DOHH2 (cell line): ENCODE data around the gene FLAD1.
A peak's percentile ranks its signal among the peaks of the same experiment; 100 is the strongest.

Experiments used
- H3F3A ChIP-seq: fragments of 200-600 bp; sonication (generic), shearing (Covaris generic); 2 replicates; pipeline ENCODE4 v1.6.0; 2016; ENCODE audit warnings: antibody characterized with exemption, mild to moderate bottlenecking; ENCODE audit not compliant: control insufficient read depth, insufficient read depth
- H3K27ac ChIP-seq: fragments of 200-600 bp; sonication (generic); 2 replicates; pipeline ENCODE4 v1.5.1; 2014; ENCODE audit warnings: low read depth, mild to moderate bottlenecking, low read length, moderate library complexity
- H3K27me3 ChIP-seq: fragments of 200-600 bp; sonication (generic); 2 replicates; pipeline ENCODE4 v1.6.1; 2014; ENCODE audit warnings: mild to moderate bottlenecking, low read length, mixed read lengths; ENCODE audit not compliant: control insufficient read depth
- H3K36me3 ChIP-seq: fragments of 200-600 bp; sonication (generic); 2 replicates; pipeline ENCODE4 v1.6.1; 2014; ENCODE audit warnings: mild to moderate bottlenecking, low read length, moderate library complexity, mixed read lengths; ENCODE audit not compliant: control insufficient read depth
- H3K4me1 ChIP-seq: fragments of 200-600 bp; sonication (generic); 2 replicates; pipeline ENCODE4 v1.6.1; 2014; ENCODE audit warnings: mild to moderate bottlenecking, low read length, mixed read lengths; ENCODE audit not compliant: control insufficient read depth
- H3K4me2 ChIP-seq: fragments of 200-600 bp; sonication (generic); 2 replicates; pipeline ENCODE4 v1.6.0; 2014; ENCODE audit warnings: mild to moderate bottlenecking, low read length, moderate library complexity
- H3K4me3 ChIP-seq: fragments of 200-600 bp; sonication (generic); 2 replicates; pipeline ENCODE4 v1.5.1; 2014; ENCODE audit warnings: mild to moderate bottlenecking, low read length, mixed read lengths
- H3K79me2 ChIP-seq: fragments of 200-600 bp; sonication (generic); 2 replicates; pipeline ENCODE4 v1.6.1; 2014; ENCODE audit warnings: mild to moderate bottlenecking, low read length, mixed read lengths; ENCODE audit not compliant: control insufficient read depth
- H3K9me2 ChIP-seq: fragments of 200-600 bp; sonication (generic); replicated peaks from 2 replicates; pipeline ENCODE4 v1.6.1; 2014; ENCODE audit warnings: mild to moderate bottlenecking, low read length, mixed read lengths; ENCODE audit not compliant: control insufficient read depth
- H3K9me3 ChIP-seq: fragments of 200-600 bp; sonication (generic); 2 replicates; pipeline ENCODE4 v1.6.1; 2014; ENCODE audit warnings: antibody characterized with exemption, low read length, mixed read lengths; ENCODE audit not compliant: control insufficient read depth, insufficient read depth
- H4K20me1 ChIP-seq: fragments of 200-600 bp; sonication (generic); 2 replicates; pipeline ENCODE4 v1.6.0; 2014; ENCODE audit warnings: low read depth, mild to moderate bottlenecking, antibody characterized with exemption, low read length, moderate library complexity; ENCODE audit not compliant: control insufficient read depth, insufficient read depth
- CTCF ChIP-seq: fragments of 200-600 bp; sonication (generic); IDR thresholded peaks from one replicate; pipeline ENCODE4 v1.5.1; 2014; ENCODE audit warnings: antibody characterized with exemption, mild to moderate bottlenecking, low read depth, low read length; ENCODE audit not compliant: poor library complexity, severe bottlenecking
- EZH2phosphoT487 ChIP-seq: fragments of 200-600 bp; sonication (generic); IDR thresholded peaks from 2 replicates; pipeline ENCODE4 v1.6.1; 2017; ENCODE audit warnings: borderline replicate concordance, mild to moderate bottlenecking, antibody characterized with exemption, low read length, moderate library complexity, mixed read lengths

FLAD1 gene

GRCh38 chr1:154945160-154945961 lies 37.8 kb upstream of the FLAD1 start:
- H3K9me3 ChIP-seq, result no peaks in the 10 kb centered on the region
- peak overlapping the region; percentile 86 for H3K4me2 ChIP-seq
- H4K20me1 ChIP-seq, result no peaks in the 10 kb centered on the region
- no peak for TF ChIP-seq EZH2phosphoT487
- peak overlapping the region; percentile 94 for H3K27ac ChIP-seq
- H3K4me1 ChIP-seq, result peaks cover 54% of the 10 kb centered on the region
- peak overlapping the region; percentile 83 for H3K4me3 ChIP-seq
- H3K79me2 ChIP-seq, result peaks cover 32% of the 10 kb centered on the region
- no peaks in the 10 kb centered on the region for H3K9me2 ChIP-seq
- H3F3A ChIP-seq, result peaks cover 17% of the 10 kb centered on the region
- peaks cover 35% of the 10 kb centered on the region for H3K36me3 ChIP-seq
- H3K27me3 ChIP-seq, result no peaks in the 10 kb centered on the region

- Histone ChIP-seq H3K27me3 (no peaks in the 10 kb centered on the region), H4K20me1 (no peaks in the 10 kb centered on the region), H3K4me3 (no peak overlapping the region), H3F3A (peaks cover 14% of the 10 kb centered on the region), H3K9me2 (no peaks in the 10 kb centered on the region), H3K4me1 (peaks cover 46% of the 10 kb centered on the region), H3K9me3 (no peaks in the 10 kb centered on the region), H3K27ac (no peak overlapping the region), H3K79me2 (peaks cover 24% of the 10 kb centered on the region), H3K4me2 (no peak overlapping the region), H3K36me3 (peaks cover 44% of the 10 kb centered on the region)
- TF ChIP-seq EZH2phosphoT487 (no peak), CTCF (no peak)
These were observed 36.9 kb upstream of the FLAD1 start for GRCh38 chr1:154945962-154946850.

- no peaks in the 10 kb centered on the region for H4K20me1 ChIP-seq
- H3F3A ChIP-seq, result peaks cover 12% of the 10 kb centered on the region
- peaks cover 37% of the 10 kb centered on the region for H3K36me3 ChIP-seq
- H3K9me3 ChIP-seq, result no peaks in the 10 kb centered on the region
- peaks cover 8% of the 10 kb centered on the region for H3K79me2 ChIP-seq
- no peaks in the 10 kb centered on the region for H3K27me3 ChIP-seq
- no peak overlapping the region for H3K4me3 ChIP-seq
- no peaks in the 10 kb centered on the region for H3K9me2 ChIP-seq
- TF ChIP-seq CTCF (no peak), EZH2phosphoT487 (no peak)
- no peak overlapping the region for H3K4me2 ChIP-seq
- H3K27ac ChIP-seq, result no peak overlapping the region
- peaks cover 47% of the 10 kb centered on the region for H3K4me1 ChIP-seq
These were observed 35.1 kb upstream of the FLAD1 start for GRCh38 chr1:154948079-154948478.
